GM15510 (cell line): Measurements from ENCODE around the gene GSDME.

Source experiments
- POLR2A ChIP-seq: IDR thresholded peaks from 3 replicates; pipeline ENCODE4 v1.6.1; 2011; ENCODE audit warnings: borderline replicate concordance; ENCODE audit not compliant: insufficient read length; ENCODE audit errors: extremely low read depth

Gene GSDME

DNA sequence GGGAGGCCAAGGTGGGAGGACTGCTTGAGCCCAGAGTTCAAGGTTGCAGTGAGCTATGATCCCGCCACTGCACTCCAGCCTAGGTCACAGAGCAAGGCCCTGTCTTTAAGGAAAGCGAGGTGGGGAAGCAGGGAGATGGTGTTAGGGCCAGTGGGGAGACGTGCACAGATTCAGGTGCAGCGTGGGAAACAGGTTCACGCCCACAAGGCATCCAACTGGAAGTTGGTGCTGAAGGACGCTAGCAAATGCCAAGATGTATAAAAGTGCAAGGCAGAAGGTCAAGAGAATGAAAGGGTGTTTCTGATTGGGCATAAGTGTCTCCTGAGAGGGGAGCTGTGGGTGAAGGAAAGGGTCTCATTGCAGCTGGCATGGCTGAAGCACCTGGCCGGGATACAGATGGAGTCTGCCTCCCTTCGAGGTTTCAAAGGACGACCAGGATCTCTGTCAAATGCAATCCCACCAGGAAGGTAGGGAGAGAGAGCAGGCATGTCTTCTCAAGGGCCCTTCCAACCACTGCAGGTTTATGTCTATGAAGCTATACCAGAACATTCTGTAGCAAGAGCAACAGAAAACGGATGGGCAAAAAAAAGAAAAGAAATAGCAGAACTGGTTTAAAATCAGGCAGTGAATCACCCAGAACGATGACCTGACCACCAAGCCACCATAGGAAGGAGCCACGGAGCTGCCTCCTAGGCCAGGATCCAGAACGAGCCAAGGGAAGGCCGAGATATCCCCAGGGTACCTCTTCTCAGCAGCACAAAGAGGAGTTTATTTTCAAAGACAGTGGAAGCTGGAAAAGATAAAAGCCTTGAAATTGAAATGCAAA is 43.2 kb downstream of the GSDME start:
- no peak for TF ChIP-seq POLR2A

DNA sequence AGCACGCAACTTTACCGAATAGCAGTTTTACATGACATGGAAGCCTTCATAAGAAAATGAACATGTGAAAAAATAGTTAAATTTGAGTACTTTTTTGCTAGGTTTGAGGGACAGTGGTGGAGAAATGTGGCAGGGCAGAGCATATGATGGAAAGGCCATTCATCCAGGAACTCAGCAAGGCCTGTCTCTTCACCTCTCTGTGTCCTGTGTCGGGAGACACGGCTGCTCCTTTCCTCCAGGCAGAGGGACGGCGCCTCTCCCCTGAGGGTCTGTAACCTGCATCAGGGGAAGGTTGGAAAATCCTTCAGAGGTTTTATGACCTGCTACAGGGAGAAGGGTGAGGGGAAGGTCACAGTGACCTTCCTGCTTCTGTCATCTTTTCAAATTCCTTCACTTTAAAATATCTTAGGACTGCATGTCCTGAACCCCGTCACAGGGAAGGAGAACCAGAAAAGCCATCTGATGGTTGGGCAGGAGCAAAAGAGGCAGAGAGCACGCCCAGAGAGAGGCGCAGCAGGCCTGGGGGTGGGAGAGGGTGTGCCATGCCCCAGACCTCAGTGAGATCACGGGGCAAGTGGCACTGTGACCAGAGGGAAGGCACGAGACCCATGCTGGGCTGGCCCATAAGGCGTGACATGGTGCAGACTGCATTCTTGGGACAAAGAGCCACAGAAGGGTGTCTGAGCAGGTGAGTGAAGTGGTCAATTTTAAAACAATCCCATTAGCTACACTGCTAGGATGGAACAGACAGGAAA is 44.0 kb downstream of the GSDME start:
- no peak for TF ChIP-seq POLR2A

DNA sequence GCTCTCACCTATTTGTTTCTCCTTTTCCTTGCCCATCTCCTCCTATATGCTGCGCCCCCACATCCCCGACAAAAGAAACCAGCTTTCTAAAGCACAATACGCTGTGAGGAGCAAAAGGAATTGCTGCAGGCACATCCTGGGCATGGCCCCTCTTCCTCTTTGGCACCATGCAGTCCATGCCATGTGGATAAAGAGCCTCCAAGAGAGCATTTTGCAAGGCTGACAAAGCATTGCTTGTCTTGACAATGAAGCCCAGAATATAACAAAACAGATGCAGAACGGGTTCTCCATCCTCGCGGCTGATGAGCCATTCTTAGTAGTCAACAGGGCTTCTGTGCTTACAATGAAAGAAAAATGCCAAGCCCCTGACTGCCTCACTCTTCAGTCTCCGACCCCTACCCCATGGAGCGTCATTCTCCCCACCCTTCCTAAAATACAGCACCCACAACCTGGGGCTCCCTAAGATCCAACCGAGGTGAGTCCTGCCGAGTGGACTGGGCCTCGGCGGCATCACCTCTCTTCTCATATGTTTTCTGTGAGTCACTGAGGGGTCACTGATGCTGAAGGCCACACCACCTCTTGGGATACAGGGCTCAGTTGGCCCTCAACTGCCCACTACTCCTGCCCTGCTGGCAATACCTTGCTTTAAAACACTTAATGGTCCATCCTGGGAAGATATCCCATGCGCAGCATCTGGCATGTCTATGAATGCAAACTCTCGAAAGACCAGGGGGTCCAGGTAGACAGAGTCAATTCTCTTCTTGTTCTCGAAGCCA is 47.5 kb downstream of the GSDME start:
- no peak for TF ChIP-seq POLR2A

DNA sequence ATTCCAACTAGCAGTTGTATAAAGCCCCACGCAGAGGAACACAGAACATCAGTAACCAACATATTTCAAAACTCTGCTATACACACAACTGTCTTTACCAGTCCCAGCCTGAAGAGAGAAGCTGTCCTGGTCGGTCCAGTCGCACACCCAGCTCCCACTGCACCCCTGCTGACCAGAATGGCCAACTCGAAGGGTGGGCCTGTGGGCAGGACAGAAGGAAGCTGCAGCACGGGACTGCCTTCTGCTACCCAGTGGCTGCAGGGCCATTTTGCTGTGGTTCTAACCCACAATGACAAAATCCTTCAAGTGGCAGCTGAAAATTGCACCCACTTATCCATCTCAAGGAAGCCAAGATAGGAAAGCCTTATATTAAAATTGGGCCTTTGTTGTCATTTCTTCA is 48.2 kb downstream of the GSDME start:
- TF ChIP-seq POLR2A = no peak

DNA sequence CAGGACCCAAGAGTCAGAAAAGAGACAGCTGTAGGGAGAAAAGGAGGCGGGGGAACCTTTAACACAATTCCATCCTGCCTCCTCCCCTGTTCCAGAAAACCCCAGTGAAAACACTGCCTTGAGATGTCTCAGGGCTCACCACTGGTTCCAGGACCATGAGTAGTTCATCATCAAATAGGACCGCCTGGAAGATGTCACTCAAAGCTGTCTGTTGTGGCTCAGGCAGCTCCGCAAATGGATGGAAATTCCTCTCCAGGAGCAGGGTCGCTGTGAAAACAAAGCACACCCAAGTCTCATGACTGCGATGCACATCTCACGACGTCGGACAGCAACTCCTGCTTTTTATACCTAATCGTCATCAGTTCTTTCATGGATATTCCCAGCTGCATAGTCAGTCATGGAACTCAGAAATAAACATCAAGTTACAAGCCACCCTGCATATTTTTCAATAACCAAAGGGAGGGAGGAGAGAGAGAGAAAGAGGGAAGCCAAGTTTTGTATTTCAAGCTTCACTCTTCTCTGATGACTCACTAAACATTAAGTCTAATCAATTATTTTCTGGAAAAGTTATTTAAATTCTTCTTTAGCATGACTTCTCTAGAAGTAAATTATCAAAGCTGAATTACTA is 49.2 kb downstream of the GSDME start:
- TF ChIP-seq POLR2A = no peak

DNA sequence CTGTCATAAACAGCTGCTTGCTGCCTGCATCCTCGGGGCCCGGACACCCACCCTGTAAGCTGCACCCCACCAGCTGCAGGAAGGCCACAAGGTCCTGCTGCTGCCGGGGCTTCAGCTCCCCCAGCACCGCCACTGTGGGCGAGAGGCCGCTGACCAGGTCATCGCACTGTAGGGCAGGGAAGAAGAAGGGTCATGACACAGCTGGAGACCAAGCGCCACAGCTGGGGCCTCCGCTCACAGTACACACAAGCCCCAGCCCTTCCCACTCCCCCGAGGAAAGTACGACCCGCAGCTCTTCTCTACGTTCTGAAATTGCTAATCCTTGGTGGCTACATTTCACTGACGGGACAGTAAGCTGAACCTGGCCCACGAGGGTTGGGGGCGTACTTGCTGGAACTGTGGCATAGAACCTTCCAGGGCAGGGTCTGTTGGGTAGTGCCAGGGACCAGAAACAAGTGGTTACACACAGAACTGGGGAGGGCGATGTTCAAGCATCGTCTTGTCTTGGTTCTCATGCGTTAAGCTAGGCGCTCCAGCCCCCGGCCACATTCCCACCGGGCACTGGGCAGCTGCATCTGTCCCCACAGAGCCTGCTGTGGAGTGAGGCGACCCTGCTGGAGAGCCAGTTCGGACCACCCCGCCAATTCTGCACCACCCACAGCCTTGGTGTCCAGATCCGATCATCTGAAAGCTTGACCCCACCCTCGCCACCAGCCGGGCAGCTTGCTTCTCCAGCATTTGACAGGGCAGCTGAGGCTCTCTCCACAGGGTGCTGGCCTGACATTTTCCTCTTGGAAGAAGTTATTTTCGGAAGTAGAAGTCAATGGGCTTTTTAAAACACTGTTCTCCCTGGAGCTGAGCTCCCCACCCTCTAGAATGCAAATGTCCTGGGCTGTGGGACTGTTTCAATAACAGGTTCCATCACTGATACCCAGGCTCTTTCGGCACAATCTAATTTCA is 50.8 kb downstream of the GSDME start:
- no peak for TF ChIP-seq POLR2A

DNA sequence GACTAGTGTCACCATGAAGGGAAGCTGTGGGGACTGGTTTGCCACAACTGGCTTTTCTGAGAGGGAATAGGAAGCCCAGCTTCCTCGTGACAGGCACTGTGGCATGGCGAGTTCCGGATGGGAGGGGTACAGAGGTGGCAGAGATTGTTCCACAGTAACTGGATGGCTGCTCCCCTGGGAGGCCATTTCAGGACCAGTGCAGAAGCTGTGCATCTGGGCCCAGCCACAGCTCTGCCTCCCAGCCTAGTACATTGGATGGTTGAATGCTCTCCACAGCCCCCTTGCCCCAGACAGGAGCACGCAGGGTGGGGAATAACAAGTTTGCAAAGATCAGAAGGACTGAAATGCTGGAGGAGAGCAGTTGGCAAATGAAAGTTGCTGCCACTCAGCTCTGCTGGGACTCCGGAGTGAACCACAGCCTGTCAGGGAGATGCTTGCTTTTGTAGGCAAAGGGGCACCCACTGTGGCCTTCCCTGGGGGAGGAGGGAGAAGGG is 51.8 kb downstream of the GSDME start:
- no peak for TF ChIP-seq POLR2A

DNA sequence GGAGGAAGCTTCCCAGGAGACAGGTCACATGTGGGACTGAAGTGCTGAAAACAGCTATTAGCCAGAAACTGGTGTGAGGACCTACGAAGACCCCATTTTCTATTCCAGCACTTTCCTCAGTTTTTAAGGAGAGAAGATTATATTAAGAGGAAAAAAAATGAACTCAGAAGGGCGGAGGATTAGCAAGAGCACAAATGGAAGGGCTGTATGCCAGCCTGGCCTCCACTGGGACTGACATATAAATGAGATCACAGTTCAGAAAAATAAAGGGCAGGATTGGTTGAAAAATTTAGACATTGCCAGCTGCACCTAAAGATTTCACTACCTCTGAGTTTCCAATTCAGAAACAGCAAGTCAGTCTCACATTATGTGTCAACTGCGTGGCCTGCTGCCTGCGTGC is 53.0 kb downstream of the GSDME start:
- no peak for TF ChIP-seq POLR2A

DNA sequence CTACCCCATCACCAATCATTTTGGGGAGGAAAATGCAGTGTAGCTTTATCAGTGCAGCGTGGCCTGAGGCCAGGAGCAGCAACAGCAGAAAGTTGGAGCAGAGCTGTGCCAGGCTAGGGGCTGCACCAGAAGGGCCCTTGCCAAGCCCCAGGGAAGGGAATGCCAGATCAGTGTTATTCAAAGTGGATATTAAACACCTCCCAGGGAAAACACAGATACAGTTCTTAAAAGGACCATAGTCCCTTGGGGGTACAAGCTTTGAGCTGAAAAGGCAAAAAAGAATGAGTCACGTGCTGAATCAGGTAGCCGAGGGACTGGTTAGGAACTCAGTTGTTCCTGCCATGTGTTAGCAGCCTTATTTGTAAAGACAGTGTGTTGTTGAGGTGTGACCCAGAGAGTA is 54.0 kb downstream of the GSDME start:
- TF ChIP-seq POLR2A = no peak

DNA sequence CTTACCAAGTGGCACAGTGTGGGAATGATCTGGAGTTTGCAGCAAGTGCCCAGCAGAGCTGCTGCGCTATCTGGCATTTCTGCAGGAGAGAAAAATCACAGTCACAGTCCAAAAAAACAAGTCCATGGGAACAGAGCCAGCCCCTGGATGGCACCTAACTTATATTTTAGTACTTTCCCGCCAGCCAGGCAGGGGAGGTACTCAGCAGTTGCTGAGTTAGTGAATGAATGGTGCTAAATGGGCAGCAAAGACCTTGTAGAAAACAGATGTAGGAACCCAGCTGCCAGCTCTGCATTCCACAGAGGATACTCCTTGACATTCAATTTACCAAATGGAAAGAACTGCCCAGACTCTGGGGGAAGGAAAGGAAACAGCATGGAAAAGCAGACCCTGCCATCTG is 54.5 kb downstream of the GSDME start:
- TF ChIP-seq POLR2A = no peak

DNA sequence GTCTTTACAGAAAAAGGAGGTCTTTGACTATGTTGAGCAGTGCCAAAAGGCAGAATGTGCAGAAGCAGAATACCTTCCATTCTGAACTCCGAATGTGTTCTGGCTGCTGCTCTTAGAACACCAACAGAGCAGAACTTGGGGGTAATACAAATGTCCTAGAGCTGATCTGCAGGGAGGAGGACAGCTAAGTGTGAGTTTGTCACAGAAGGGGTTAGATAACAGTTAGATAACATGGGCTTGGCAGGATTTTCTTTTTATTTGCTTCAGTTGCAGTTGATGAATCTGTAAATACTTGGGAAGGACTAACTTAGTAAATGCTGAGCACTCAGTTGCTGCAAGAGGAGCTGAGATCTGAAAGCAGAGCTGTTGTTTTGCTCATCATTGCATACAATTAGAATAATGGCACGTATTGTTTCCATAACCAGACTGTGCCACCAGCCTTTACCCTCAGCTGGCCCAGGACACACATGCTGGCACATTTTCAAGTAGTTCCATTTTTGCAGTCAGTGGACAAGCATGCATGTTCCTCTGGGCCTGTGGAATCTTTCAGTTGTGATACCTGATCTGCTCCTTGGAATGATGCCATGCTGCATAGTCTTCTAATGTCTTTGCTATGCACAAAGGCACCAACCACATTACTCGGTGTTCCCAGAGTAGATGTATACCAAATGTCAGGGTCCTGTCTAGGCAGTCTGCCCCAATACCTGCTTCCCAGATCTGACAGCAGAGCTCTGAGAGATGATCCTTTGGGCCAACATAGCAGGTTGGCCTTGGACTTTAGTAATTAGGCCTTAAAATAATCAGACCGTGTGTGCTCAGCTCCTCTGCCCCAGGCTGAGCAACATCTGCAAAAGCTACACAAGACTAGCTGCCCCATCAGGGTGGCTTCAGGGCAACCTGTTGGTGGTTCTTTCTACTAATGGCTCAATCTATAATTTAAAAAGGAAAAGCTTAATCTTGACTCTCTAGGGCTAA is 55.7 kb downstream of the GSDME start:
- no peak for TF ChIP-seq POLR2A

DNA sequence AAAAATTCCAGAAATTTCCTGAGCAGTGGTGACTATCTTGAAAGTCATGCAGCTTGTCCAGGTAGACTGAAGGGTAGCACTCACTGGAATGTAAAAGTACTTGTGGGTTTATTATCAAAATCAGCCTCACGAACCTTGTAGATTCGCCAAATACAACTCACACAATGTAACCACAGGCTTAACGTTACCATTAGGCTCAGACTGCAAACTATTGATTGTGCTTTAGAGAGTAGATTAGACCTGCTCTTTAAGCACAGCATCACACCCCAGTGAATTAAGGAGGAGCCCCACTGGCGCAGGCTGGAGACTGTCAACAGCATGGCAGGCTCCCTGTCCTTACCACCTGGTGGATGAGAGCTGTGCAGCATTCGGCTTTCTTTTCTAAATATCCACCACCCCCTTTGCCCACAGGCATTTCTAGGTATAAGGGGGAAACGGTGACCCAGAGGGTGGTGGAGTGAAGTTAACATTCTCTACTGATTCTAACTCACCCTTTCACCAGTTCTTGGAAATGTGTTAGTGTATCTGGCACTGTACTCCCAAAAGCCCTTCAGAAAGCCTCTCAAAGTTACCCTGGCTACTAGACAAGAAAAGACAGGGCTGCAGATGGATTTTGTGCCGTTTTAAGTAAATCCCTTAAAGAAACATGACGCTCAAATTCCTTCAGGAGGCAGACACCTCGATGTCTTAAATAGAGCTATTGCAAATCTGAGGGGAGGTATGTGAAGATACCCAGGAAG is 56.6 kb downstream of the GSDME start:
- TF ChIP-seq POLR2A = no peak
